IMR-90 (cell line): ENCODE data around the gene MINK1.

Source experiments
- CEBPB ChIP-seq: IDR thresholded peaks from 2 replicates; pipeline ENCODE4 v1.6.1; 2012; ENCODE audit warnings: low read depth, low read length, improper control_type of control experiment
- CTCF ChIP-seq: conservative IDR thresholded peaks from 2 replicates; pipeline ENCODE4 v1.5.1; 2012; ENCODE audit warnings: mild to moderate bottlenecking, low read depth, low read length, improper control_type of control experiment
- ELK1 ChIP-seq: fragments of 150-350 bp; IDR thresholded peaks from 2 replicates; pipeline ENCODE4 v1.6.1; 2016; ENCODE audit warnings: low read depth, mild to moderate bottlenecking, low read length, moderate library complexity, borderline replicate concordance
- MAFK ChIP-seq: IDR thresholded peaks from 2 replicates; pipeline ENCODE4 v1.6.1; 2012; ENCODE audit warnings: low read depth, low read length, improper control_type of control experiment
- MAZ ChIP-seq: IDR thresholded peaks from 2 replicates; pipeline ENCODE4 v1.6.1; 2012; ENCODE audit warnings: low read depth, mild to moderate bottlenecking, low read length, improper control_type of control experiment, moderate library complexity, borderline replicate concordance
- MXI1 ChIP-seq: IDR thresholded peaks from 2 replicates; pipeline ENCODE4 v1.6.1; 2012; ENCODE audit warnings: low read depth, mild to moderate bottlenecking, low read length, moderate library complexity, borderline replicate concordance
- POLR2A ChIP-seq: IDR thresholded peaks from 2 replicates; pipeline ENCODE4 v1.6.1; 2012; ENCODE audit warnings: mild to moderate bottlenecking, low read depth, low read length
- RAD21 ChIP-seq: IDR thresholded peaks from 2 replicates; pipeline ENCODE4 v1.6.1; 2012; ENCODE audit warnings: low read length, improper control_type of control experiment
- USF2 ChIP-seq: fragments of 150-350 bp; IDR thresholded peaks from 2 replicates; pipeline ENCODE4 v1.6.1; 2017; ENCODE audit warnings: mild to moderate bottlenecking, antibody characterized with exemption, low read length, low read depth

- TF ChIP-seq CTCF (no peak), MXI1 (no peak), USF2 (no peak), POLR2A (no peak), ELK1 (no peak), MAFK (no peak), CEBPB (no peak), MAZ (no peak), RAD21 (no peak)
Measured at GRCh38 chr17:4790705-4791088, 42.4 kb upstream of the MINK1 start.
